ENCODE measurements around the gene PIGB.
A peak's percentile ranks its signal among the peaks of the same experiment; 100 is the strongest.
"Not testable (repeated sequence)": the region's sequence is repeated elsewhere in the genome, so short reads cannot be mapped to it uniquely, and the experiment has no call there.

Gene PIGB

GRCh38 chr15:55381595-55381994 is 62.6 kb downstream of the PIGB start:
- no peak for DNase-seq (ENCODE audit: low spot score)

- no peak for DNase-seq (ENCODE audit: low spot score)
These were observed 64.7 kb downstream of the PIGB start for GRCh38 chr15:55383687-55384086.

GRCh38 chr15:55387027-55387426 is 68.0 kb downstream of the PIGB start:
- no peak for DNase-seq (ENCODE audit: low spot score)

- DNase-seq (ENCODE audit: low spot score) = peak; percentile 28
These were observed 70.2 kb downstream of the PIGB start for GRCh38 chr15:55389264-55389607.

- DNase-seq (ENCODE audit: low spot score) = no peak
These were observed 75.7 kb downstream of the PIGB start for GRCh38 chr15:55394694-55395093.

GRCh38 chr15:55398243-55398642 is 79.2 kb downstream of the PIGB start:
- no peak for DNase-seq (ENCODE audit: low spot score)

GRCh38 chr15:55400050-55400449 is 81.0 kb downstream of the PIGB start:
- not testable (repeated sequence) for DNase-seq (ENCODE audit: low spot score)

- no peak for DNase-seq (ENCODE audit: low spot score)
These were observed 82.8 kb downstream of the PIGB start for GRCh38 chr15:55401786-55402246.

- no peak for DNase-seq (ENCODE audit: low spot score)
These were observed 83.7 kb downstream of the PIGB start for GRCh38 chr15:55402707-55403106.

- DNase-seq (ENCODE audit: low spot score) = no peak
These were observed 84.5 kb downstream of the PIGB start for GRCh38 chr15:55403531-55403930.

Data from CD4-positive, alpha-beta T cell treated with Interleukin-2 at 100 ng/mL for 4 hours (primary cell).